ENCODE measurements around the gene KHNYN.
A peak's percentile ranks its signal among the peaks of the same experiment; 100 is the strongest.

The KHNYN gene

DNA sequence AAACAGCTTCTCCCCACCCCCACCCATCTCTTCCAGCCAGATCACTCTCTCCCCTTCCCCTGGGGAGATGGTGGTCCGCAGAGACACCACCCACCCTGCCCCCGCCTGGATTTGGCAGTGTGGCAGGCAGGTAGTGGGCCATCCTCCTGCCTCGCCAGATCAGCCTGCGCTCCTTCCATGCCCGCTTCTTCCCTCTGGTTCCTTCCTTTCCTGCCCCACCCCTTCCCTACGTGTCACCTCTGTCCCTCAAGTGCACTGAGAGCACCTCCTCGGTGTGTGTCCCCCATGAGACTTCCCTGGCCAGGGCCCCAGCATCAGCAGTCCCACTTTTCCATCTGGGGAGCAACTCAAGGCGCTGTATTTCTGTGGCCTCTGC, 30.3 kb upstream of the KHNYN start:
- Histone ChIP-seq H3K27ac (peak overlapping the region in 19 of 21 experiments; percentile 67 to 92 (median 81)), H3K4me3 (peak overlapping the region; percentile 36 to 74 (median 63))

GRCh38 chr14:24399999-24400718, 29.6 kb upstream of the KHNYN start:
- H3K4me3 ChIP-seq, result peak overlapping the region in 6 of 7 experiments; percentile 36 to 74 (median 64)
- H3K27ac ChIP-seq, result peak overlapping the region in 14 of 21 experiments; percentile 16 to 92 (median 82)

- no peak overlapping the region for H3K4me3 ChIP-seq
- H3K27ac ChIP-seq, result peak overlapping the region in 1 of 21 experiments; percentile 46
Observed at GRCh38 chr14:24401810-24402702, 27.7 kb upstream of the KHNYN start.

GRCh38 chr14:24403294-24403998, 26.3 kb upstream of the KHNYN start:
- Histone ChIP-seq H3K4me3 (no peak overlapping the region), H3K27ac (peak overlapping the region in 1 of 21 experiments; percentile 27)

DNA sequence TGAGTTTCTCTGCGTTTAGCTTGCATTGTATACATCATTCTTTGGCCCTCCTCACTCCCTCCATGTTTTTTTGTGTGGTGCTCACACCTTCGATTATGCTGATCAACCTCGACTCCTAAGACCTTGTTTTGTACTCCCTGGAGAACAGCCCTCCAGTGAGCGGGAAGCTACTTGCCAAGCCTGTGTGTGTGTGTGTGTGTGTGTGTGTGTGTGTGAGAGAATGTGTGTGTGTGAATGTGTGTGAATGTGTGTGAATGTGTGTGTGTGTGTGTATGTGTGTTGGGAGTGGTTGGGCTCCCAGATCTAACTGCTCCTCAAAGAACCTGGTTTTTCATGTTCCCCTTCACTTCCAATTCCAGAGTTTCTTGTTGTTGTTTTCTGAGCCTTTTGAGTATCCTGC, 24.9 kb upstream of the KHNYN start:
- H3K27ac ChIP-seq, result no peak overlapping the region
- H3K4me3 ChIP-seq, result no peak overlapping the region

GRCh38 chr14:24406416-24406815, 23.3 kb upstream of the KHNYN start:
- Histone ChIP-seq H3K4me3 (no peak overlapping the region), H3K27ac (no peak overlapping the region)

DNA sequence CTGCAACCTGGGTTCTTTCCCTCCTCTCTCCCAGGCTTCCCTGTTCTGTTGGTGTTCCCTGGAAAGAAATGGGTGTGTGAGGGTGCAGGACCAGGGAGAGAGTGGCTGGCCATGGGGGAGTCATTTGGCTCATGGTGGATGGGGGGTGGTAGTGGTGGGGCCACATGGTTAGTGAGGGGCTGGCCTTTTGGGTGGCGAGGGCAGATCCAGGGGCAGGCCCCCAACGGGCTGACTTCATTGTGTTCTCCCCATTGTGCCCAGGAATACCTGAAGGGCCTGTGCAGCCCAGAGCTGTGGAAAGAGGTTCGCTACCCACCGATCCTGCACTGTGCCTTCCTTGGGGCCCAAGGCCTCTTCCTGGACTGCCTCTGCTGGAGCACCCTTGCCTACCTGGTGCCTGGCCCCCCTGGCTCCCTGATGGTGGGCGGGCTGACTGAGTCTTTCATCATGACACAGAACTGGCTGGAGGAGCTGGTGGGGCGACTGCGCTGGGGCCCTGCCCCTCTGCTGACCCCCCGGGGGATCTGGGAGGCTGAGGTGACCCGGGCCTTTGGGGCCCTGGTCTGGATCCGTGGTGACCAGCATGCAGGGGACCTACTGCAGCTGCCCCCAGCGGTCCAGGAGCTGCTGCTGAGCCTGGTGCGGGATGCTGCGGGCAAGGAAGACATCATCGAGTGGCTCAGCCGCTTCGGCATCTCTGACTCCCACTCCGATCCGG, 22.0 kb upstream of the KHNYN start:
- Histone ChIP-seq H3K4me3 (no peak overlapping the region), H3K27ac (no peak overlapping the region)

DNA sequence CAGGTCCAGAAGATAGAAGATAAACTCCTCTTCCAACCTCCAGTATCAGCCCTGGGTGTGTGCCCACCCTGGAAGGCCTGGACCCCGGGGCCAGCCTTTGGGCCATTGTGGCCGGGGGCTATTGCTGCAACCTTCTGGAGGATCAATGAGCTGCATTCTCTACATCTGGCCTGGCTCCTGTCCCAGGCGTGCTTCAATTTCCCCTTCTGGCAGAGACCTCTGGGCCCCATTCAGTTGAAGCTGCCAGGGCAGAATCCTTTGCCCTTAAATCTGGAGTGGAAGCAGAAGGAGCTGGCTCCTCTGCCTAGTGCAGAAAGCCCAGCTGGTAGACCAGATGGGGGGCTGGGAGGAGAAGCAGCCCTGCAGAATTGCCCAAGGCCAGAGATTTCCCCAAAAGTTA, 21.0 kb upstream of the KHNYN start:
- H3K27ac ChIP-seq, result no peak overlapping the region
- H3K4me3 ChIP-seq, result no peak overlapping the region

DNA sequence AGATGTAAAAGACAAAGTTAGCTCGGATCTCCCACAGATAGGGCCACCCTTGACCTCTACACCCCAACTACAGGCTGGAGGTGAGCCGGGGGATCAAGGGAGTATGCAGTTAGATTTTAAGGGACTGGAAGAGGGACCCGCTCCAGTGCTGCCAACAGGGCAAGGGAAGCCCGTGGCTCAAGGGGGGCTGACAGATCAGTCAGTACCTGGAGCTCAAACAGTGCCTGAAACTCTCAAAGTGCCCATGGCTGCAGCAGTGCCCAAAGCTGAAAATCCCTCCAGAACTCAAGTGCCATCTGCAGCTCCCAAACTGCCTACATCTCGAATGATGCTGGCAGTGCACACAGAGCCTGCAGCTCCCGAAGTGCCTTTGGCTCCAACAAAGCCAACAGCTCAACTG, 20.6 kb upstream of the KHNYN start:
- no peak overlapping the region for H3K4me3 ChIP-seq
- no peak overlapping the region for H3K27ac ChIP-seq

- no peak overlapping the region for H3K27ac ChIP-seq
- H3K4me3 ChIP-seq, result no peak overlapping the region
Observed at GRCh38 chr14:24409956-24410355, 19.8 kb upstream of the KHNYN start.

GRCh38 chr14:24411443-24412389, 18.0 kb upstream of the KHNYN start:
- Histone ChIP-seq H3K4me3 (no peak overlapping the region), H3K27ac (peak overlapping the region in 1 of 21 experiments; percentile 7)

GRCh38 chr14:24414077-24414476, 15.7 kb upstream of the KHNYN start:
- Histone ChIP-seq H3K4me3 (no peak overlapping the region), H3K27ac (no peak overlapping the region)

GRCh38 chr14:24414732-24415420, 14.9 kb upstream of the KHNYN start:
- Histone ChIP-seq H3K4me3 (no peak overlapping the region), H3K27ac (no peak overlapping the region)

DNA sequence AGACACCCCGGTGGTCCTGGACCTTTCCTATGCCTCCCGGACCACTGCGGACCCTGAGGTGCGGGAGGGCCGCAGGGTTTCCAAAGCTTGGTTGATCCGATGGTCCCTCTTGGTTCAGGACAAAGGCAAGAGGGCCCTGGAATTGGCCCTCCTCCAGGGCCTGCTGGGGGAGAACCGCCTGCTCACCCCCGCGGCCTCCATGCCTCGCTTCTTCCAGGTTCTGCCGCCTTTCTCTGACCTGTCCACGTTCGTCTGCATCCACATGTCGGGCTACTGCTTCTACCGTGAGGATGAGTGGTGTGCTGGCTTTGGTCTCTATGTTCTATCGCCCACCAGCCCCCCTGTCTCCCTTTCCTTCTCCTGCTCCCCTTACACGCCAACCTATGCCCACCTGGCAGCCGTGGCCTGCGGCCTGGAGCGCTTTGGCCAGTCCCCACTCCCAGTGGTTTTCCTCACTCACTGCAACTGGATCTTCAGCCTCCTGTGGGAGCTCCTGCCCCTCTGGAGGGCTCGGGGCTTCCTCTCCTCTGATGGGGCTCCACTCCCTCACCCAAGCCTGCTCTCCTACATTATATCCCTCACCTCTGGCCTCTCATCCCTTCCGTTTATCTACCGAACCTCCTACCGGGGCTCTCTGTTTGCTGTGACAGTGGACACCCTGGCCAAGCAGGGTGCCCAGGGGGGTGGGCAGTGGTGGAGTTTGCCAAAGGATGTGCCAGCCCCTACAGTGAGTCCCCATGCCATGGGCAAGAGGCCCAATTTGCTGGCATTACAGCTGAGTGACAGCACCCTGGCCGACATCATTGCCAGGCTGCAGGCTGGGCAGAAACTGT, 14.1 kb upstream of the KHNYN start:
- no peak overlapping the region for H3K4me3 ChIP-seq

GRCh38 chr14:24416254-24416931, 13.4 kb upstream of the KHNYN start:
- H3K4me3 ChIP-seq, result no peak overlapping the region

More for the DNA sequence above, 14.1 kb upstream of the KHNYN start:
- H3K27ac ChIP-seq, result no peak overlapping the region

GRCh38 chr14:24416932-24417619, 12.7 kb upstream of the KHNYN start:
- Histone ChIP-seq H3K27ac (peak overlapping the region in 1 of 21 experiments; percentile 20), H3K4me3 (no peak overlapping the region)

More at GRCh38 chr14:24416254-24416931, 13.4 kb upstream of the KHNYN start:
- no peak overlapping the region for H3K27ac ChIP-seq

Measured in skin epidermis (tissue), 12 donors.